NCI-H146 treated with DMSO at 0.1 percent for 48 hours (cell line): ENCODE measurements around the gene GARS1.

Source experiments
- DNase-seq: peaks from one replicate; lab custom pipeline; 2025; ENCODE audit not compliant: unreplicated experiment; lab: John Stamatoyannopoulos, UW

GARS1 gene, protein sequence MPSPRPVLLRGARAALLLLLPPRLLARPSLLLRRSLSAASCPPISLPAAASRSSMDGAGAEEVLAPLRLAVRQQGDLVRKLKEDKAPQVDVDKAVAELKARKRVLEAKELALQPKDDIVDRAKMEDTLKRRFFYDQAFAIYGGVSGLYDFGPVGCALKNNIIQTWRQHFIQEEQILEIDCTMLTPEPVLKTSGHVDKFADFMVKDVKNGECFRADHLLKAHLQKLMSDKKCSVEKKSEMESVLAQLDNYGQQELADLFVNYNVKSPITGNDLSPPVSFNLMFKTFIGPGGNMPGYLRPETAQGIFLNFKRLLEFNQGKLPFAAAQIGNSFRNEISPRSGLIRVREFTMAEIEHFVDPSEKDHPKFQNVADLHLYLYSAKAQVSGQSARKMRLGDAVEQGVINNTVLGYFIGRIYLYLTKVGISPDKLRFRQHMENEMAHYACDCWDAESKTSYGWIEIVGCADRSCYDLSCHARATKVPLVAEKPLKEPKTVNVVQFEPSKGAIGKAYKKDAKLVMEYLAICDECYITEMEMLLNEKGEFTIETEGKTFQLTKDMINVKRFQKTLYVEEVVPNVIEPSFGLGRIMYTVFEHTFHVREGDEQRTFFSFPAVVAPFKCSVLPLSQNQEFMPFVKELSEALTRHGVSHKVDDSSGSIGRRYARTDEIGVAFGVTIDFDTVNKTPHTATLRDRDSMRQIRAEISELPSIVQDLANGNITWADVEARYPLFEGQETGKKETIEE

DNA sequence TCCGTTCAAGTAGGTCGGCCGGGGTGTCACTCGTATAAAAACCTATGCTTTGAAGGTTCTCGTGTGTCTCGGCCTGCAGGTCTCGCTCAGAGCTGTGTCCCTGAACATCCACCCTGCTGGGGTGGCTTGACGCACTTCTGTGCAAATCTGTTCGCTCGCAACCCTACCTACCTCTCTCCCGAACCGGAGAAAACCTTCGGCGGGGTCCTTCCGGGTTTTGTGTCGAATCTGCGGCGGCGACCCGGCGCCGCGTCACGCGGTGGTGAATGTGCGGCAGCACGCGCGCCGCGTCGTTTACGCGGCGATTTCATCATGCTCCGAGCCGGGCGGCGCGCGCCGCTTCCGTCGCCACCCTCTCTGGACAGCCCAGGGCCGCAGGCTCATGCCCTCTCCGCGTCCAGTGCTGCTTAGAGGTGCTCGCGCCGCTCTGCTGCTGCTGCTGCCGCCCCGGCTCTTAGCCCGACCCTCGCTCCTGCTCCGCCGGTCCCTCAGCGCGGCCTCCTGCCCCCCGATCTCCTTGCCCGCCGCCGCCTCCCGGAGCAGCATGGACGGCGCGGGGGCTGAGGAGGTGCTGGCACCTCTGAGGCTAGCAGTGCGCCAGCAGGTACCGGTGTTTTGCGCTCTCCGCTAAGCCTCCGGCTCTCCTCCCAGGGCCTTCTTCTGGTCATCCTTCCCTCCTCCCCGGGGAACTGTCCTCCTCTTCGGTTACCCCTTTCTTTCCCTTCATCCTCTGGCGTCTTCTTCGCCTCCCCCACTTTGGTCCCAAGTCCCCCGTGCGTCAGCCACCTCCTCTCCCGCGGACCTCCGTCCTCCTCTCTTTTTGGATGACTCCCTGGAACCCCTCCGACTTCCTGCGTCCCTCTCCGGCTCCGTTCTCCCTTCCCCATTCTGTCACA, at the start of gene GARS1:
Gene GARS1 (plus strand): TSS at position 339 of the 896 bp plus-strand sequence. CDS start 44 bp downstream, at position 383.
- DNase-seq, result peak; percentile 66

GRCh38 chr7:30545791-30546555, 48.7 kb upstream of the GARS1 start:
- no peak for DNase-seq

- DNase-seq, result no peak
Observed at GRCh38 chr7:30546596-30546995, 48.1 kb upstream of the GARS1 start.

DNA sequence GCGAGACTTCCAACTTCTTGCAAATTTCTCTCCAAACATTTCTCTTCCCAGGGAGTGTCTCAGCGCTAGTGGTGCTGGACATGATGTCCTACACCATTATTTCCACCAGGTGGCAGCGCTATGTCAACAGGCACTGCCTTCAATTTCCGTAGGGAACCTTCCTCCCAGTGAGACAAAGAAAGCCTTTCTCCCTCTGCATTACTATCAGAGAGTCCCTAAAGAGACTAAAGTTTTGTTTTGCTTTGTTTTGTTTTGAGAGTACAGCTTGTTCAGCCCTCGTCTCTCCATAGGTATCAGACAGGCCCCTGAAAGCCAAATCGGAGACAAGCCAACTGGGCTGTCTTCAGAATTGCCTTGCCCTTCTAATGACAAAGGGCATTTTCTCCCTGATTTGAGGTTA, 45.8 kb upstream of the GARS1 start:
- DNase-seq, result peak; percentile 60

GRCh38 chr7:30549931-30550493, 44.7 kb upstream of the GARS1 start:
- no peak for DNase-seq

GRCh38 chr7:30552330-30552729, 42.3 kb upstream of the GARS1 start:
- DNase-seq, result no peak

GRCh38 chr7:30553141-30553540, 41.5 kb upstream of the GARS1 start:
- DNase-seq, result no peak

- DNase-seq, result no peak
Observed at GRCh38 chr7:30553546-30553945, 41.1 kb upstream of the GARS1 start.

- DNase-seq, result no peak
Observed at GRCh38 chr7:30555525-30555924, 39.2 kb upstream of the GARS1 start.

- peak; percentile 95 for DNase-seq
Observed at GRCh38 chr7:30556840-30557239, 37.8 kb upstream of the GARS1 start.

DNA sequence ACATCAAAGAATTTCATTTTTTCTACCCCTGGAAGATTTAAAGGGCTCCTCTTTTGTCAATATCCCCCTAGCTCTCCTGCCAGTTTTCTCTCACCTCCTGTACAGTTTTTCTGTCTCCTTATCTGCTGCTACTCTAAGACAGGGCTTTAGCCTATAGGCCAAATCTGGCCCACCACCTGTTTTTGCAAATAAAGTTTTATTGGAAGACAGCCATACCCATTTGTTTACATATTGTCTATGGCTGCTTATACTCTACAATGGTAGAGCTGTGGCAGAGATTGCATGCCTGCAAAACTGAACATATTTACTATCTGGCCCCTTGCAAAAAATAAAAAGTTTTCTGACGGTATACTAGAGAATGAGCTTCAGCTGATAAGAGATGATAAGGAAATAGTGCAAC, 37.4 kb upstream of the GARS1 start:
- DNase-seq, result no peak

DNA sequence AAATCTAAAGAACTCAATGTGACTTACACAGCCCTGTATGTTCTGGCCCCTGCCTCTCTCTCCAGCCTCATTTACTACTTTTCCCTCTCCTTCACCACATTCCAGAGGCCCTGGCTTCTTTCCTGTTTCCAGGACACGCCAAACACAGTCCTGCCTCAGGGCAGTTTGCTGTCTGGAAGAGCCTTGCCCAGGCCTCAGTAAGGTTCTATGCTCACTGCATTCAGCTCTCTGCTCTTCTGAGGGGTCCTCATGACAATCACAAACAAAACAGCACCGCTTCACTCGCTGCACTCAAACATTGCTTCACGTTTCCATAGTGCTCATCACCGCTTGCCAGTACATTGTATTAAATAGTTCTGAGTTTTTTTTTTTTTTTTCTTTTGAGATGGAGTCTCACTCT, 35.1 kb upstream of the GARS1 start:
- no peak for DNase-seq

DNA sequence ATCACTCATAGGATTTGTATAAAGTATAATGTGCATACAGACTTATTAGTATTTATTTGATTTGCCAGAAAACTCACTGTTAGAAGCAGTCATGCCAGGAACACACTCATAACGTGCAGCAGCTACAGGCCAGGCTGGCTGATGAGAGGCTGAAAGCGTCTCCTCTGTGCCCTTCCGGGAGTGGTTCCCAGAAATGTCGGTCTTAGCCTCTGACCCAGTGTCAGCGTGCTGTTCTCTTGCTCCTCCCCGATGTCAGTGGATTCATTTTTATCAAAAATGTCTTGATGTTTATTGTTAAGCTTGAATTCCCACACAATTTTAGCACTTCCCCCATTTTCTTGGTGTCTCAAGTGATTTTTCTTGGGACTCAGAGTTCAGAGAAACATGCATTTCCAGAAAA, 33.3 kb upstream of the GARS1 start:
- DNase-seq, result no peak

- DNase-seq, result no peak
Observed at GRCh38 chr7:30562498-30562897, 32.2 kb upstream of the GARS1 start.

DNA sequence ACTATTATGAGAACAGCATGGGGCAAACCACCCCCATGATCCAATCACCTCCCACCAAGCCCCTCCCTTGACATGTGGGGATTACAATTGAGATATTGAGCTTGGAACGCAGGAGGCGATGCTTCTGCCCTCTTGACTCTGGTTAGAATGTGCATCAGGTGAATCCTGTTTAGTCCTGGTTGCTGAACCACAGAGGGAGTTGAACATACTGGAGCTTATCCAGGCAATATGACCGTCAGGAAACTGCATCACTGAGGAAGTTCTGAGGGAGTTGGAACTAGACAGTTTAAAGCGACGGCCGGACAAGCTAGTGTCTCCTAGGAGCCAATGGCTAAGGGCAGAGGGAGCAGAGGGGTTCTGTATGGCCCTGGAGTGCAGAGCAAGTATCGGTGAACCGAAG, 31.8 kb upstream of the GARS1 start:
- no peak for DNase-seq

DNA sequence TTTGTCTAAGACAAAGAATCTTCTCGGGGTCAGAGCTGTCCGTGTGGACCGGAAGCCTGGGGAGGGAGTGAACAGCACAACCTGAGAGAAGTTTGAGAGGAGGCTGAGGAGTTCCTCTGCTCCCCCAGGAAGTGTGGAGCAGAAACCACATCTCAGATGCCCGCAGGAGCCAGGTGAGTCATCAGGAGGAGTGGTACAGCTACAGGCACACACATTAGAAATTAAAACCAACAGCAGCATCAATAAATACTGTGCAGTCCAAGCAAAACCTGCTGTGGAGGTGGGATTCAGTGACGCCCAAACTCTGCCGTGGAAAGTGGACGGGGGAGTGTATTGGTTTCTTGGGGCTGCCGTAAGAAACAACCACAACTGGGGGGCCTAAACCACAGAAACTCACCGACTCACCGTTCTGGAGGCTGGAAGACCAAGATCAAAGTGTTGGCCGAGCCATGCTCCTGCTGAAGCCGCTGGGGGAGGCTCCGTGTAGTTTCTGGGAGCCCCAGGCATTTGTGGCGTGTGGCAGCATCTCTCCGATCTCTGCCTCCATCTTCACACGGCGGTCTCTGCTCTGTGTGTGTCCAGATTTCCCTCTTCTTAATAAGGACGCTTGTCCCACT, 31.2 kb upstream of the GARS1 start:
- no peak for DNase-seq

DNA sequence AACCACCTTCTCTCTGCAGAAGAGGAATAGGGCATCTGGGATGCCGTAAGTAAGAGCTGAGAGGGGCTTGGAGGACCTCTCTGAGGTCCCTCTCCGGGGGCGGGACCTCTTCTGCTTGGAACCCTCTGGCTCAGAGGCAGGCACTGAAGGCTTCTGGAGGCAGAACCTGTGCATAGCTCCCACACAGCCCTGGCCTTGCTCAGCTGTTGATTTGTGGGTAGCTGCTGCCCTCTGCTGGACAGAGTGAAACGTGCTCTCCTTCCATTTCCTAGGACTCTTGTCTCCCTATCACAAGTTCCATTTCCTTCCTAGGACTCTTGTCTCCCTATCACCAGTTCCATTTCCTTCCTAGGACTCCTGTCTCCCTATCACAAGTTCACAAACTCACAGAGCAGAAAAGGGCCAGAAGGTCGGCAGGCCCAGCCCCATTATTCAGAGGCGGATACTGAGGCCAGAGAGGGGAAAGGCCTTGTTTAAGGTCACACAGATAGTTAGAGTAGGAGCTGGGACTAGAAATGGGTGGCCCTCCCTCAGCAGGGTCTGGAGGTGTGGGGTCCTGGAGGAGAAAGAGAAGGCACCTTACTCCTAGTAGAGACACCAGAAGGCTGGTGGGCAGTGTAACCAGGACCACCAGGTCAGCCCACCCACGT, 30.3 kb upstream of the GARS1 start:
- peak; percentile 72 for DNase-seq

- no peak for DNase-seq
Observed at GRCh38 chr7:30566596-30566995, 28.1 kb upstream of the GARS1 start.

- no peak for DNase-seq
Observed at GRCh38 chr7:30567081-30567480, 27.6 kb upstream of the GARS1 start.
